IPS-11a (cell line): ENCODE measurements around the gene MFAP4.

Source experiments
- H3K4me3 ChIP-seq: one replicate; pipeline ENCODE4 v1.5.1; 2013; ENCODE audit warnings: low read depth, low read length, control low read depth

The MFAP4 gene

GRCh38 chr17:19372011-19372370, 15.0 kb downstream of the MFAP4 start:
- H3K4me3 ChIP-seq: no peak overlapping the region

GRCh38 chr17:19371259-19372010, 15.6 kb downstream of the MFAP4 start:
- H3K4me3 ChIP-seq: no peak overlapping the region

GRCh38 chr17:19370493-19370960, 16.5 kb downstream of the MFAP4 start:
- H3K4me3 ChIP-seq: no peak overlapping the region

GRCh38 chr17:19369846-19370492, 17.0 kb downstream of the MFAP4 start:
- H3K4me3 ChIP-seq: no peak overlapping the region

GRCh38 chr17:19369107-19369778, 17.7 kb downstream of the MFAP4 start:
- no peak overlapping the region for H3K4me3 ChIP-seq

GRCh38 chr17:19368229-19368628, 18.8 kb downstream of the MFAP4 start:
- H3K4me3 ChIP-seq: no peak overlapping the region

- no peak overlapping the region for H3K4me3 ChIP-seq
These were observed 20.4 kb downstream of the MFAP4 start for GRCh38 chr17:19366637-19366972.

GRCh38 chr17:19365833-19366636, 21.0 kb downstream of the MFAP4 start:
- H3K4me3 ChIP-seq: no peak overlapping the region

GRCh38 chr17:19365499-19365817, 21.5 kb downstream of the MFAP4 start:
- no peak overlapping the region for H3K4me3 ChIP-seq

- H3K4me3 ChIP-seq: no peak overlapping the region
These were observed 22.1 kb downstream of the MFAP4 start for GRCh38 chr17:19364699-19365498.

GRCh38 chr17:19363460-19364035, 23.4 kb downstream of the MFAP4 start:
- no peak overlapping the region for H3K4me3 ChIP-seq

- peak overlapping the region; percentile 71 for H3K4me3 ChIP-seq
These were observed 23.9 kb downstream of the MFAP4 start for GRCh38 chr17:19363114-19363438.

GRCh38 chr17:19362277-19363113, 24.5 kb downstream of the MFAP4 start, which contains the start of gene B9D1:
Gene B9D1 (minus strand): TSS chr17:19362723. CDS start chr17:19362569, 154 bp downstream.
- peak within 1 kb of the TSS; percentile 71 for H3K4me3 ChIP-seq

GRCh38 chr17:19361944-19362276, 25.1 kb downstream of the MFAP4 start:
- H3K4me3 ChIP-seq: peak overlapping the region; percentile 71

GRCh38 chr17:19361326-19361725, 25.7 kb downstream of the MFAP4 start:
- H3K4me3 ChIP-seq: no peak overlapping the region

GRCh38 chr17:19360772-19361171, 26.2 kb downstream of the MFAP4 start:
- H3K4me3 ChIP-seq: no peak overlapping the region

GRCh38 chr17:19359856-19360255, 27.1 kb downstream of the MFAP4 start:
- no peak overlapping the region for H3K4me3 ChIP-seq

GRCh38 chr17:19359151-19359550, 27.8 kb downstream of the MFAP4 start:
- no peak overlapping the region for H3K4me3 ChIP-seq

- no peak overlapping the region for H3K4me3 ChIP-seq
These were observed 29.2 kb downstream of the MFAP4 start for GRCh38 chr17:19357761-19358160.

- no peak overlapping the region for H3K4me3 ChIP-seq
These were observed 29.6 kb downstream of the MFAP4 start for GRCh38 chr17:19357351-19357750.
